Thyroid gland (tissue), 4 donors: Measurements from ENCODE around the gene TMEM229B. TPM values are rescaled to one million over a fixed set of nuclear protein-coding genes. Genes with fewer than 3 reads are reported as not detected.

Source experiments
- DNase-seq, 2 donors: peaks; one replicate each; pipeline ENCODE4 v3.0.0-alpha.2; 2019
- H3K27ac ChIP-seq, 3 donors: fragments of 200-600 bp; sonication (generic); 1 replicate in 2 of 3; 2 replicates in 1 of 3; pipeline ENCODE4 v1.5.1; 2016 to 2019; ENCODE audit warnings: mild to moderate bottlenecking in 1 of 3, moderate library complexity in 1 of 3
- H3K27me3 ChIP-seq: fragments of 200-600 bp; sonication (generic); one replicate; pipeline ENCODE4 v1.5.1; 2019
- H3K36me3 ChIP-seq, 2 donors: fragments of 200-600 bp; sonication (generic); one replicate each; pipeline ENCODE4 v1.5.1; 2016 to 2019
- H3K4me1 ChIP-seq, 2 donors: fragments of 200-600 bp; sonication (generic); one replicate each; pipeline ENCODE4 v1.5.1; 2017 to 2019
- H3K4me3 ChIP-seq, 3 donors: fragments of 200-600 bp; sonication (generic); replicated peaks in 1 of 3; 1 replicate in 2 of 3; 2 replicates in 1 of 3; pipeline ENCODE4 v1.5.1; 2016; ENCODE audit warnings: mild to moderate bottlenecking in 1 of 3
- H3K9me3 ChIP-seq: fragments of 200-600 bp; sonication (generic); one replicate; pipeline ENCODE4 v1.5.1; 2017
- CTCF ChIP-seq, 6 experiments: fragments of 200-600 bp in 3 of 6; fragments of 450-650 bp in 3 of 6; sonication (generic) in 3 of 6; IDR thresholded peaks; one replicate each; pipeline ENCODE4 v1.5.1; 2016 to 2019; ENCODE audit warnings: antibody characterized with exemption in 6 of 6, mild to moderate bottlenecking in 2 of 6, inconsistent platforms in 1 of 6, moderate library complexity in 1 of 6
- POLR2A ChIP-seq, 2 donors: fragments of 450-650 bp; IDR thresholded peaks; one replicate each; pipeline ENCODE4 v1.6.1; 2017; ENCODE audit warnings: antibody characterized with exemption in 2 of 2, mild to moderate bottlenecking in 2 of 2, moderate library complexity in 1 of 2
- WGBS, 2 donors: methylation state at CpG; one replicate each; pipeline ENCODE4 v1.1.5; 2017; 5-methylcytosine and 5-hydroxymethylcytosine counted together
- intact Hi-C: fragments of 100-400 bp; cut with DNase I; formaldehyde crosslinking; loops from one replicate; pipeline ENCODE4 v1.15.1; 2023
- total RNA-seq, 4 donors: library from RNA; depleted of rRNA; stranded (reverse); fragments of >200 nt; gene quantifications; one replicate each; pipeline ENCODE4 v1.2.3, GENCODE V29; 2016

TMEM229B gene
- total RNA-seq, 4 donors from 2014 or later = 27.3 to 63.5 (median 35.0) TPM

- no peaks in the 10 kb centered on the region for H3K36me3 ChIP-seq
- whole genome bisulfite sequencing, 2 donors = 33% methylated on average over 1 of the region's 1 CpG; no CpG with 5 or more reads in 1 of the 2 donors
Measured at GRCh38 chr14:67505254-67505653, 16.7 kb upstream of the TMEM229B start.

GRCh38 chr14:67503331-67503730 lies 14.8 kb upstream of the TMEM229B start:
- no peaks in the 10 kb centered on the region for H3K36me3 ChIP-seq
- DNase-seq = no peak
- no peak overlapping the region for H3K27ac ChIP-seq
- intact Hi-C loops = no loop called here
- H3K27me3 ChIP-seq = no peaks in the 10 kb centered on the region
- H3K9me3 ChIP-seq = no peaks in the 10 kb centered on the region
- H3K4me3 ChIP-seq = no peak overlapping the region
- no peaks in the 10 kb centered on the region for H3K4me1 ChIP-seq
- TF ChIP-seq CTCF (IDR thresholded peaks at IDR 0.05) = no peak
- WGBS, 2 donors = 78 to 80% methylated on average over 7 of the region's 7 CpGs

More at GRCh38 chr14:67505254-67505653, 16.7 kb upstream of the TMEM229B start:
- intact Hi-C loops = no loop called here
- no peak for DNase-seq
- no peaks in the 10 kb centered on the region for H3K4me1 ChIP-seq
- no peaks in the 10 kb centered on the region for H3K9me3 ChIP-seq
- TF ChIP-seq CTCF (IDR thresholded peaks at IDR 0.05) = no peak
- no peak overlapping the region for H3K4me3 ChIP-seq
- no peaks in the 10 kb centered on the region for H3K27me3 ChIP-seq
- H3K27ac ChIP-seq = no peak overlapping the region

GRCh38 chr14:67502867-67503266 lies 14.3 kb upstream of the TMEM229B start:
- WGBS, 2 donors = 79 to 81% methylated on average over 6 of the region's 6 CpGs
- Histone ChIP-seq H3K9me3 (no peaks in the 10 kb centered on the region), H3K4me3 (no peak overlapping the region), H3K27ac (no peak overlapping the region), H3K4me1 (no peaks in the 10 kb centered on the region), H3K27me3 (no peaks in the 10 kb centered on the region), H3K36me3 (no peaks in the 10 kb centered on the region)
- no peak for TF ChIP-seq CTCF (IDR thresholded peaks at IDR 0.05)
- no peak for TF ChIP-seq POLR2A (IDR thresholded peaks at IDR 0.05)
- DNase-seq = no peak
- intact Hi-C loops = no loop called here

GRCh38 chr14:67501670-67502069 lies 13.1 kb upstream of the TMEM229B start:
- Histone ChIP-seq H3K9me3 (no peaks in the 10 kb centered on the region), H3K27ac (no peak overlapping the region), H3K4me1 (no peaks in the 10 kb centered on the region), H3K4me3 (no peak overlapping the region), H3K27me3 (no peaks in the 10 kb centered on the region), H3K36me3 (no peaks in the 10 kb centered on the region)
- intact Hi-C loops = no loop called here
- WGBS, 2 donors = 86% methylated on average over 4 of the region's 4 CpGs
- DNase-seq = no peak
- no peak for TF ChIP-seq POLR2A (IDR thresholded peaks at IDR 0.05)
- TF ChIP-seq CTCF (IDR thresholded peaks at IDR 0.05) = no peak

- 85 to 92% methylated on average over 3 of the region's 3 CpGs for WGBS, 2 donors
- Histone ChIP-seq H3K27ac (no peak overlapping the region), H3K4me3 (no peak overlapping the region), H3K9me3 (no peaks in the 10 kb centered on the region), H3K4me1 (no peaks in the 10 kb centered on the region), H3K36me3 (no peaks in the 10 kb centered on the region), H3K27me3 (no peaks in the 10 kb centered on the region)
- intact Hi-C loops = no loop called here
- no peak for DNase-seq
- no peak for TF ChIP-seq CTCF (IDR thresholded peaks at IDR 0.05)
- TF ChIP-seq POLR2A (IDR thresholded peaks at IDR 0.05) = no peak
Measured at GRCh38 chr14:67500981-67501380, 12.5 kb upstream of the TMEM229B start.
